Activated T-helper 9 cell treated with anti-CD3 and anti-CD28 coated beads, Interleukin-2, amount 50 U/mL, for 16 hours (primary cell): Measurements from ENCODE around the gene LRCH3.

Experiments
- DNase-seq: peaks from one replicate; pipeline ENCODE4 v3.0.0-alpha.2; 2020; ENCODE audit warnings: low read depth

Gene LRCH3

DNA sequence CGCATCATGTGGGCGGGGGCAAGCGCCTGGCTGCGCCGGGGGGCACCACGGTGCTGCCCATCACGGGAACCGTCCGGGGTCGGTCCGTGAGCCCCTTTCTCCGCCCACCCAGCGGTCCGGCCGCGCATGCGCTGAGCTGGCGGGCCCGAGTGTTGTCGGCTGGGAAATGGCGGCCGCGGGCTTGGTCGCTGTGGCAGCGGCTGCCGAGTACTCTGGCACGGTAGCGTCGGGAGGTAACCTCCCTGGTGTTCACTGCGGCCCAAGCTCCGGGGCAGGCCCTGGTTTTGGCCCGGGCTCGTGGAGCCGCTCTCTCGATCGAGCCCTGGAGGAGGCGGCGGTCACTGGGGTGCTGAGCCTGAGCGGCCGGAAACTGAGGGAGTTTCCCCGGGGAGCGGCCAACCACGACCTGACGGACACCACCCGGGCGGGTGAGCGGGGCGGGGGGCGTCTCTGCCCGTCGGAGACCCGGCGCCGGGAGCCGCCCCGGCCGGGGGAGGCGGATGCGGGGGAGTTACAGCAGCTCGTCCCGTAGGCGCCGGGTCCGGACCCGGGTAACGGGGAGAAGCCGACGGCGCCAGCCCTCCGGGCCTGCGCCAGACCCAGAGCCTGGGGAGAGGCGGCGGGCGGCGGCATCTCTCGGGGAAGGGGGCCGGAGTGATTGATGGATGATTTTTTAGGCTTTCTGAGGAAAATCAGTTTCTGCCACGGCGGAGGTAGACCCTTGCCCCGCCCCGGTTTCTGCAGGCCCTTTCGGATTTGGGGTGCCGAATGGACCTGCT lies at the start of gene LRCH3:
Gene LRCH3 (plus strand): TSS at position 142 of the 779 bp plus-strand sequence. CDS start 25 bp downstream, at position 167.
- peak; percentile 77 for DNase-seq

DNA sequence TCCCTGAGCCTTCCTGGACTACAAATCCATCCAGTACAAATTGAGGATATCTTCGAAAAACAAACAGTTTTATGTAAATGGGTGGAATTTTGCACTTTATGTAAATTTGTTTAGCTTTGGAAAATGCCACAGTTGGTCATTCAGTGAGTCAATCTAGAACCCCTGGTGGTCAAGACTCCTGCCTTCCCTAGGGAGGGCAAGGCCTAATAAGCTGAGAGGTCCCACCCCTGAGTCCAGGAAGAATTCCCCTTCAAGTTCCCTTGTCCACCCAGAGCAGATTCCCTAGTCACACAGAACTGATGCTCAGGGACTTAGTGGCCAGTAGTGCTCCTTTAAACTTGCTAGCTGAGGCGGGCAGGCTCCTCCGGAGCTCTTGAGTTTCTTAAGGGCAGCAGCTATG lies 48.3 kb upstream of the LRCH3 start:
- DNase-seq: no peak

DNA sequence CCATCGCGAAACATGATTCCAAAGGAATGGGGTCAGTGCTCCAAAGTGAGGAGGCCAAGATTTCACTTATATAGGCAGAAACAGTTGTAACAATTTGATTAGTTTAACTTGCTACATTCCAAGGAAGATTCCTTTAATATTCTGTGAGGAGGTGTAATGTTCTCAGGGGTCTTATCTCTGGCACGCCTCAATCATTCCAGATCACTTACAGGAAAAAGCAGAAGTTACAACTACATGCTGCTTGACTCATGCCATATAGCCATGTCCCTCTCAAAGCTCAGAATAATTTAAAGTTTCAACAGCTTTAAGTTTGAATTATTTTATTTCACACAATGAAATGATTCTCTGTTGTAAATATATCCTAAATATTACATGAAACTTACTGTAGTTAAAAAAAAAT lies 44.8 kb upstream of the LRCH3 start:
- DNase-seq: no peak

DNA sequence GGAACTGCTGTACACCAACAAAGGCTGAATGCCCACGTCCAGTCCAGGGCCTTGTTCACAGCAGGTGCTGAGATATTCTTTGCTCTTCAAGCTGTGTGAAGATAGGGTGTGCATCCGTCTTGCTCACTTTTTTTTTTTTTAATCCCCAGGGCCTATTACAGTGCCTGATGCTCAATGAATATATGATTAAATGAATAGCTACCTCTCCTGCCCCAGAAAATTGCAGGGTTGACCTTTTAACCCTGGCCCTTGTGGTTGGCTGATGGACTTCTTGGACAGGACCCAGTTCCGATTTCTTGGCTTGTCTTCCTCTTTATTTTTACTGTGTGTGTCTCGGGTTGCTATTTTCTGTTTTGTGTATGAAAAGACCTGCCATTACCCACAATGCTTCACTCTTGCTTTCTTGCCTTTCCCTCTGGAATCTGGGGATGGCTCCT lies 44.2 kb upstream of the LRCH3 start:
- no peak for DNase-seq

GRCh38 chr3:197748597-197749314 lies 42.3 kb upstream of the LRCH3 start:
- no peak for DNase-seq

- DNase-seq: peak; percentile 41
Measured at GRCh38 chr3:197749315-197749600, 41.8 kb upstream of the LRCH3 start.

- DNase-seq: peak; percentile 85
Measured at GRCh38 chr3:197749601-197750395, 41.3 kb upstream of the LRCH3 start, which contains the start of gene FYTTD1. FYTTD1 (plus strand) TSS chr3:197749883; CDS start chr3:197749972, 89 bp downstream.

GRCh38 chr3:197750396-197750831 lies 40.6 kb upstream of the LRCH3 start:
- peak; percentile 41 for DNase-seq

- DNase-seq: peak; percentile 10
Measured at GRCh38 chr3:197750858-197751737, 40.0 kb upstream of the LRCH3 start.

- DNase-seq: no peak
Measured at GRCh38 chr3:197752107-197752506, 38.9 kb upstream of the LRCH3 start.

DNA sequence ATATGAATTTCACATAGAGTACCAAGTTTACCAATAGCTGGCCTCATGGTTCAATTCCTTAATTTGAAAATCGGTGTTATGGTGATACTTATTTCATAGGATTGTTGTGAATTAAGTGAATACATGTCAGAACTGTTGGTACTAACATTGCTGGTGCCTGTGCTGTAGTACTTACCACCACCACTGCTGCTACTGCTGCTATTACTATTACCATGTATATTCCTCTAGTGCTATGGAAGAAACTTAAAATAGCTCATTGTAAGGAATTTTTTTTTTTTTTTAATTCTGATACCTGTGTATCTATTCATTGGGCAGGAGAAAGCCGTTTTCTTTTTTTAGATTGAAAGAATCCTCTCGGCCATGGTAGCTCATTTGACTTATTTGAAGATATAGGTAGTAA lies 37.8 kb upstream of the LRCH3 start:
- DNase-seq: no peak

- DNase-seq: no peak
Measured at GRCh38 chr3:197756704-197757103, 34.4 kb upstream of the LRCH3 start.

- DNase-seq: no peak
Measured at GRCh38 chr3:197758512-197758911, 32.5 kb upstream of the LRCH3 start.

- no peak for DNase-seq
Measured at GRCh38 chr3:197761784-197762183, 29.3 kb upstream of the LRCH3 start.

DNA sequence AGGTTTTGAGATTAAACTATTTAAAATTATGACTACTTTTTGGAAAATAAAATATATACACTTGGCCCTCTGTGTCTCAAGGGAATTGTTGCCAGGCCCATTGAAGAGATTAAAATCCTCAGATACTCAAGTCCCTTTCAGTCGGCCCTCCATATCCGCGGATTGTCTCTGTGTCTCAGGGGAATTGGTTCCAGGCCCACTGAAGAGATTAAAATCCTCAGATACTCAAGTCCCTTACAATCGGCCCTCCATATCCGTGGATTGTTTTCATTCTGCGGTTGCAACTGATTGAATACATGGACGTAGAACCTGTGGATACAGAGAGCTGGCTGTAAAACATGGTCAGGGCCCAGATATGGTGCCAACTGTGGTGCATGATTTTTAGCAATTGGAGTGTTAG lies 15.7 kb upstream of the LRCH3 start:
- no peak for DNase-seq

DNA sequence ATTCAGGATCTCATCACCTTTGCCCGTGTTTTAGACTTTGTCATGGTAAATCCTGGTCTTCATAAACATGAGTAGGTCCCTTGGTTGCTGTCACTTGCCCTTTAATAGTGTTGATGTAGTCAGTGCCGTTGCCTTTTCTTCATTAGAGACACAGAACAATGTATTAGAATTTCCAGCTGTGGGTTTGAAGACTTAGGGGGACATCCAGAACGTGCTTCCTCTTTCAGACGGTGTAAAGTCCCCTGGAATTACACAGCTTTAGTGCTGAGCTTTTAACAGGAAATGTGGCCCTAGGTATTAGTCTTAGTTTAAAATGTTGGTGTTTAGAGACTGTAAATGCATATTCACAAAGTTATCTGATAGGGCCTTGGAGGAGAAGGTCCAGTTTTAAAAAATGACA lies 8.8 kb upstream of the LRCH3 start:
- DNase-seq: no peak

DNA sequence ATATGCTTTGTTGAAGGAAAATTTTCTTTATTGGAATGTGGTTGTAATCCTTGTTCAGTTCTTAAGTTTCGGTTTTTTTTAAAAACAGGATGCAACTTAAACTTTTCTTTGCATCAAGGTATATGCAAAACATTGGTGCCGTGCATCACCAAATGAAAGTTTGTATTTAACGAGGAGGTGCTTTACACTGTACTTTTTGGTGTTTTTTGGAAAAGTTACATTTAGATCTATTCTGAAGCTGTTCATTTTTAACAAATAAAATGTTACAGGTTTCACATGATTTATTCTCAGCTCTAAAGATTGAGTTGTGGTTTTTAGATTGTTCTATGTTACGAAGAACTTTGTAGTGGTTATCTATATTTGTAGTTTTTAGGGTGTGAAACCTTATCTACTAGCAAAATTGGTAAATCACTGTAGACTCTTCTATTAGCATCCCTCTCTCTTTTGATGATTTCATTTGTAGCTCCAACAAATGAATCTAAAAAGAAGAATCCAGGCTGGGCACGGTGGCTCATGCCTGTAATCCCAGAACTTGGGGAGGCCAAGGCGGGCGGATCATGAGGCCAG lies 7.0 kb upstream of the LRCH3 start:
- no peak for DNase-seq

DNA sequence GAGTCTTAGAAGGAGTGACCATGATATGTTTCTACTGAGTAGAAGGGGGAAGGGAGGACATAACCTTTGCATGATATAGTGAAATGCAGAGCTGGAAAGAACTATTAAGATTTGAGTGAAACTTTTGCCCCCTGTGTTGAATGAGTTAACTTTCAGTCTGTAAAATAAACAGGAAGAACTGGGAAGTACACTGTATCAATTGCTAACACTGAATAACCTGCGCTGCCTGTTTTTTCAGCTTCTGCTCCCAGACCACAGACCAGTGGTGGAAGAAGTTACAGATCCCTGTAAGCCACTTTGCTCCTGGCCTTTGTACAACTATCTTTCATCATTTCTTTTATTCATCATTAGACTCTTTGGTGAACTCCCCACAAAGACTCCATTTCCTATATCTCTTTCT lies 3.6 kb upstream of the LRCH3 start:
- DNase-seq: no peak

GRCh38 chr3:197789309-197789708 lies 1.7 kb upstream of the LRCH3 start:
- DNase-seq: no peak

GRCh38 chr3:197790033-197790432 lies 1.0 kb upstream of the LRCH3 start:
- DNase-seq: no peak

DNA sequence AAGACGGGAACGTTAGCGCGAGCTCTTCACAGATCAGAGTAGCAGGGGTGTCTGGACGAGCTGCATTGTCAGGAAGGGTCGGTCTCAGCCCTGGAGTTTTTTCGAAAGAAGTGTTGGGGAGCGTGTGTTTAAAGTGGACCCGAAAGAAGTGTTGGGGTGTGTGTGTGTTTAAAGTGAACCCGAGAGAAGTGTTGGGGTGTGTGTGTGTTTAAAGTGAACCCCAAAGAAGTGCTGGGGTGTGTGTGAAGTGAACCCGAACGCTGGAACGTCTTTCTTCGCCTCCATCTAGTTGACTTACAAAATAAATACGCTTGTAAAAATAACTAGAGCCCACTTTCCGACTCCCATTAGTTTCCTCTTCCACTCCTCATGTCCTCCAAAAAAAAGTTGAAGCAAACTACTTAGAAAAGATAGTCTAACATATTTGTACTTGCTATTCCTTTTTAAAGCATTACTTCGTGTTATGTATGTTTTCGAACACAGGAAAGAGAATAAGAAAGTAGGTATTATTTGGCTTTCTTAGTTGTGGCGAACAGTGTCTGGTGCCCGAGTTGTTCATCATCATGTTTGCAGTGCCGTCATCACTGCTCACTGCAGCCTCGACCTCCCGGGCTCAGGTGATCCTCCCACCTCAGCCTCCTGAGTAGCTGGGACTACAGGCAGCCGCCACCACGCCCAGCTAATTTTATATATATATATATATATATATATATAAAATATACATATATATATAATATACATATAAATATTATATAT lies 1.0 kb downstream of the LRCH3 start:
- peak; percentile 10 for DNase-seq
